Measurements from ENCODE around the gene RFX2.
"Not testable (repeated sequence)": the region's sequence is repeated elsewhere in the genome, so short reads cannot be mapped to it uniquely, and the experiment has no call there.

RFX2 gene

GRCh38 chr19:6034512-6034911 is 75.8 kb downstream of the RFX2 start:
- no peak for DNase-seq

GRCh38 chr19:6033744-6034264 is 76.5 kb downstream of the RFX2 start:
- no peak for DNase-seq

DNA sequence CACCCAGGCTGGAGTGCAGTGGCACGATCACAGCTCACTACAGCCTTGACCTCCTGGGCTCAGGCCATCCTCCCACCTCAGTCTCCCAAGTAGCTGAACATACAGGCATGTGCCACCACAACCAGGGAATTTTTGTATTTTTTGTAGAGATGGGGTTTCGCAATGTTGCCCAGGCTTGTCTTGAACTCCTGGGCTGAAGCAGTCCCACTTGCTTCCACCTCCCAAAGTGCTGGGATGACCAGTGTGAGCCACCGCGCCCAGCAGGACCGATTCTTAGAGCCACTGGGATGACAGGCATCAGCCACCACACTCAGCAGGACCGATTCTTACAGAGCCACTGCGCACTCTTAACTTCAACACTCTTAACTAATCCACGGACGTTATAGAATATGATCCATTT is 77.5 kb downstream of the RFX2 start:
- DNase-seq = no peak

DNA sequence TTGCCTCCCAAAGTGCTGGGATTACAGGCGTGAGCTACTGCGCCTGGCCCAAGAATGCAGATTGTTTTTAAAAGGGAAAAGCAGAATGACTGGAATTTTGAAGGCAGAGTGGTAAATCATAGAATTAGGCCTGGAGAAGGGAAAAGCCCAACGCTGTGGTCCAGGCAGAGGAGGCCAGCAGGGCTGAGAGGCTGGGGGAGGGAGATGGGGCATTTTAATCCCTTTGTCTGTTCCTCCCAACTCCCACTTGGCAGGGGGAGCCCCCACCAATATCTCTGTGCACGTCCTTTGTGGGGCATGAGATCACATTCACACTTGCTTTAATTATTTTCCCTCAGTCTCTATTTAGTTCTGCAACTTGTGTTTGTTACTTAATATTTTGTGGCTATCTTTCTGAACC is 77.9 kb downstream of the RFX2 start:
- DNase-seq = no peak

GRCh38 chr19:6030214-6030507 is 80.1 kb downstream of the RFX2 start:
- DNase-seq = no peak

DNA sequence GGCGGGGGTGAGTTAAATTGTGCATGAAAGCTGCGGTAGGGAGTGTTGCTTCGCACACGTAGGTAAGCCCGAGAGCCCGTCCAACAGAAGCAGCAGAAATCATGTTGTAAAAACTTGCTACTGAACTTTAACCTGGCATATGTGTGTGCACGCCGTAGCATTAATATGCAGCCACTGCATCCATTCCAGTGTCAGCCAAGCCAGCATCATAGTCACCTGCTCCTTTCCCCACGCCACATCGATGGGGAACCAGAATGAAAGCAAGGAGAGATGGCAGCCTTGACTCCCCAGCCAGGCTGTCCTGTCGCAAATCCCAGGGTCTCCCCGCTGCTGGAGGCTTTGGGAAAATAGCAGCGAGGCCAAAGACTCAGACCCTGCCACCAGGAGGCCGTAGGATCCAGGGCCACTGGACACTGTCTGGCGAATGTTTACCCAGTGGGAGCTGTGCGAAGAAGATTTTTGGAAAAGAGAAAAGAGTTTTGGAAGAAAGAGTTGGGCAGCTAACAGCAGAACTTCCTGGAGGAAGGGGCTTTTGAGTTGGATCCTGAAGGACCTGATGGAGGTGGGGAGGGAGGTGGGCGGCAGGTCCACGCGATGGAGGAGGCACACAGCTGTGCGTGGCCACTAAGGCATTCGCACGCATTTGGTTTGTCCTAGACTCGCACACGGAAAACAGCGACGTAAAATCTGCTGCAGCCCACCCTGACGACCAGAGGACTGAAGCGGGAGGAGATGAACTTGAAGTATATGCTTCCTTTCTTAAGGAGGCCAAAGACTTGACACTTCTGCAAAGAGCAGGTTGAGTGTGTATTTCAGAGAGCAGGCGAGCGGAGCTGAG is 83.7 kb downstream of the RFX2 start:
- DNase-seq = no peak

GRCh38 chr19:6024756-6025155 is 85.5 kb downstream of the RFX2 start:
- DNase-seq = not testable (repeated sequence)

DNA sequence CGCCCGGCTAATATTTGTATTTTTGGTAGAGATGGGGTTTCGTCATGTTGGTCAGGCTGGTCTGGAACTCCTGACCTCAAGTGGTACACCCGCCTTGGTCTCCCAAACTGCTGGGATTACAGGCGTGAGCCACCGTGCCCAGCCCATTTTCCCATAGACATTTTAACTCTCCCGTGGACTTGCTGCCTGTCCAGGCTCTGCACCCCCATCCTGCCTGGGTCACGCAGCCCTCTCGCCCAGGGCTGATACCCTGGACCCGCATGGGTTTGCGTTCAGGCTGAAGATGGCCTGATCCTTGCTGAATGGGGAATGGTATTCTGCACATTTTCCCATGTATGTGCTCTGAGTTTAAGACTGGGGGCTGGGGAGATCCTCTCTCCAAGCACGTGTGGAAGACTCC is 86.4 kb downstream of the RFX2 start:
- no peak for DNase-seq

GRCh38 chr19:6023085-6023682 is 87.1 kb downstream of the RFX2 start:
- no peak for DNase-seq

DNA sequence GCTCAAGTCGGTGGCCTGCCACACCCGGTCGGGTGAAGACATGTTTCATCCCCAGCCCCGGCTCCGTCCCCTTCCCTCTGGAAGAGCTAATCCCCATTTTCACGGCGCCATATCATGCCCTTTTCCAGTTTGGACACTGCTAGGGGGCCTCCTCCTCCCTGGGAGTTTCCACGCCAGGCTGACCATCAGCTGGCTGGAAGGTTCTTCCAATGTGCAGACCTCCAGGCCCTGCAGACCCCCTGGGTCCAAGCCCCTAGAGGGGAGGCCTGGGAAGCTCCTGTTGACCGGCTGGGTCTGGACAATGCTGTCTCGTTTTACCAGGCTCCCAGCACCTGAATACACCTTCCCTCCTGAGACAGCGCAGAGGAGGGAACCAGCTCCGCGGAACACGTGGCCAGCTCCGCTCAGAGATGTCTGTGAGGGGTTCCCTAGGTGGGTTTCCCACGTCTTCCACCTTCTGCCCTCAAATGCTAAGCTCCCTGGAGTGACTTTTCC is 87.7 kb downstream of the RFX2 start:
- DNase-seq = no peak

GRCh38 chr19:6021878-6022569 is 88.3 kb downstream of the RFX2 start:
- DNase-seq = peak; percentile 25 to 55

GRCh38 chr19:6020972-6021805 is 89.1 kb downstream of the RFX2 start:
- peak in 1 of 2 experiments; percentile 19 for DNase-seq

GRCh38 chr19:6020166-6020882 is 90.0 kb downstream of the RFX2 start:
- peak in 1 of 2 experiments; percentile 26 for DNase-seq

DNA sequence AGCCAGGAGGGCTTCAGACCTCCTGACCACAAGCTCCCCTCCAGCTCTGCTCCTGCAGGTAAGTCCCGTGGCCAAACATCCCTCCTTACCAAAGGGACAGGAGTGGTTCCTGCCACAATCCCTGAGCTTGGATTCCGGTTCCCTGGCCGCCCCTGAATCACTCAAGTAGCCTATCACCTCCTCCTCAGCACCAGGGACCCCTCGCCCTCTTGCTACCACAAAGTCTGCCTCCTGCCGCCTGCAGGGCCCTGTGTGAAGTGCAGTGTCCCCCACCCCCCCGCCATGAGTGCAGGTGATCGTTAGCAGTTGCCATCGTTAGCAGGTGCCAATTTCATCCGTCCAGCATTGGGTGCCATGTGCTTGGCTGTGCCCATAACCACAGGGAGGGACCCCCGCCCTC is 91.5 kb downstream of the RFX2 start:
- no peak for DNase-seq

- DNase-seq = no peak
Measured at GRCh38 chr19:6017576-6017975, 92.7 kb downstream of the RFX2 start.

DNA sequence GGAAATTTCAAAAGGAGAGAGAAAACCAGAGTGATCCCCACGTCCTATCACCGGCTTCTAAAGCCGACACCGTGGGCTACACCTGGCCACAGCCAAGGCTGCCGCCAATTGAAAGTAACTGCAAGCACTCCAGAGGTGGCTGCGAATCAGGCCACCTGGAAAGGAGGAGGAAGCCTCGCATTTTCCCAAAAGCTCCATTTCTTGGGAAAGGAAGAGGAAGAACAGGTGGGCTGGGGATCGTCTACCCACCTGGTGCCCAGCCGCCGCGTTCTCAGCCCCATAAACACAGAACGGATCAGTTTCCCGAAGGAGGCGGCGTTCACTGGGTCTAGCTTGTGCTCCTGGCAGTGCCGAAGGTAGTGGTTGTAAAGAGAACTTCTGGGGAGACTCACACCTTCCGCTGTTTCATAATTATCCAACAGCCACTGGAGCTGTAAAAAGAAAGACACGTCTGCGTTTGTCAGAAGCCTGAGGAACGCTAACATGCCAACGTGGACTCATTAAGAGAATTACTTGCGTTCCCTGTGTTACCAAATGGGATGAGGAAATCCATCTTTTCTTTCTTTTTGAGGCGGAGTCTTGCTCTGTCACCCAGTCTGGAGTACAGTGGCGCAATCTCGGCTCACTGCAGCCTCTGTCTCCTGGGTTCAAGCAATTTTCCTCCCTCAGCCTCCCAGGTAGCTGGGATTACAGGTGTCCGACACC is 94.3 kb downstream of the RFX2 start:
- no peak for DNase-seq

DNA sequence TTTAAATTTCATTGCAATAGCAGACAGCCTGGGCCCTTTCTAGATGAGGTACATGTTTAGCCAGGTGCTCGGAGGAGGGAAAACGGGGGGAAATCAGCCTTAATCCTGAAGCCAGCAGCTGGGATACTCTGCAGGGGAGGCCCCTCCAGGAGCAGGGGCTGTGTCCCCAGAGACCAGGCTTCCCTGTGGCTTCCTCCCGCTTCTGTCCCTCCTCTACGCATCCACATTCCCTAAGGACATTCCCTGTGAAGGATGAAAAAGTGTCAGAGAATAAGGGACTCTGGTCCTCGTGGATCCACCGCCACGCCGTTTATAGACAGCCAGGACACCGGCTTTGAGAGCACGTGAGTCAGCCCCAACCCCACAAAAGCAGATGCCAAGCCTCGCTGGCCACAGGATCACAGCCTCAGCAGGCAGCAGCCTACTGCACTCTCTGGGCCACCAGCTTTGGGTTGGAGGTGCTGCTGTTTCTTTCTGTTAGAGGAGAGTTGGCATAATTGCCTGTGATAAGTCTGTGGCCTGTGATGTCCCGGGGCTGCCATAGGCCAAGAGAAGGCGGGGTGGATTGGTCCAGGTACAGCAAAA is 95.7 kb downstream of the RFX2 start:
- no peak for DNase-seq

- DNase-seq = no peak
Measured at GRCh38 chr19:6012426-6013170, 97.7 kb downstream of the RFX2 start.

- no peak for DNase-seq
Measured at GRCh38 chr19:6011794-6012193, 98.5 kb downstream of the RFX2 start.

- DNase-seq = no peak
Measured at GRCh38 chr19:6011206-6011605, 99.1 kb downstream of the RFX2 start.

Data from NCI-H1930 (cell line).